CMK (cell line): Measurements from ENCODE around the gene ZNF423.

ENCODE experiments used
- DNase-seq: peaks from one replicate; pipeline ENCODE4 v3.0.0-alpha.2; 2010; ENCODE audit warnings: low read depth

Gene ZNF423

GRCh38 chr16:49663081-49664065, 192.5 kb downstream of the ZNF423 start:
- DNase-seq: no peak

- no peak for DNase-seq
Measured at GRCh38 chr16:49662569-49662968, 193.3 kb downstream of the ZNF423 start.

DNA sequence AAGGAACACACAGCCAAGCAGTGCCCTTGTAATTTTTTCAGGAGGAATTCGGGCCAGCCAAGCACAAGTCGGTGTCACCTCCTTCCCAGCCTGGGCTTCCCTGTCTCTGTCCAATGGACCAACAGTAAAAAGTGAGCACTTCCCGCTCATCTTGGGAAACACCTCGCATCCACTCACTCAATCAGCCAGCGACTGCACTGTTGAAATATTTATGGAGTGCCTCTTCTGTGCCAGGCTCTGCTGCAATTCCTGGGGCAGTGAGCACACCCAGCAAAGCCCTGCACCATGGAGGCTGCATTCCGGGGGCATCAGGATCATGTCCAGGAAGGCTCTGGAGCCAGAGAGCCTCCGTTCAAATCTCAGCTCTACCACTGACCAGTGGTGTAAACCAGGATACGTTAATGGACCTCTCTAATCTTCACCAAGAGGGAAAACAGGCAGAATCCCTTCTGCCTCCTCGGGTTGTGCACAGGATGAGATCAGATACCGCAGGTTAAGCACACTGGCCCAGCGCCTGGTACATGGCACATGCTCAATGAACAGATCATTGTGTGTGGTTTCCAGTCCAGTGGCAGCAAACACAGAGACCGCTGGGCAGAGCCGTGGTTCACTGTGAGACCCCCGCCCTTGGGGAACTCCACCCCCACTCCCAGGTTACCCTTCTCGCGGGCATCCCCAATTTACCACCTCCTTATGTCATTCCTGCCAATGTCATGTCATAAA, 194.3 kb downstream of the ZNF423 start:
- DNase-seq: no peak

GRCh38 chr16:49660626-49661025, 195.3 kb downstream of the ZNF423 start:
- no peak for DNase-seq

GRCh38 chr16:49659356-49659755, 196.6 kb downstream of the ZNF423 start:
- DNase-seq: no peak

GRCh38 chr16:49658531-49658930, 197.4 kb downstream of the ZNF423 start:
- DNase-seq: no peak

GRCh38 chr16:49657736-49658465, 198.0 kb downstream of the ZNF423 start:
- DNase-seq: no peak

DNA sequence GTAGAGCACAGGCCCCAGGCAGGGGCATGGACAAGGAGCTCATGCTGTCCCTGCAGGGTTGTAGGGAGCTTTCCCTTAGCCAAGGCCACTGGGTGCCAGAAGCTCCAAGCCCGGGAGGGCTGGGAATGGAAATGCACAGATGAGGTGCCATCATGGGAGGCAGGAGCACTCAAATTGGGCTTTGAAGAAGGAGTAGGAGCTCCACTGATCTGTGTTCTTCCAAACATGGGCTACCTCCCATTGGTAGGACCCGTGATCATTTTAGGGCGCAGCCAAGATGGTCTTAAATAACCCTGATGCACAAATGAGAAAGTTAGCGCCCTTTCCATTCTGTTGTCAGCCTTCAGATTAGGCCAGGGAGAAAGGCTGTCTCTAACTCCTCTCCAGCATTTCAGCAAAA, 201.5 kb downstream of the ZNF423 start:
- DNase-seq: no peak

DNA sequence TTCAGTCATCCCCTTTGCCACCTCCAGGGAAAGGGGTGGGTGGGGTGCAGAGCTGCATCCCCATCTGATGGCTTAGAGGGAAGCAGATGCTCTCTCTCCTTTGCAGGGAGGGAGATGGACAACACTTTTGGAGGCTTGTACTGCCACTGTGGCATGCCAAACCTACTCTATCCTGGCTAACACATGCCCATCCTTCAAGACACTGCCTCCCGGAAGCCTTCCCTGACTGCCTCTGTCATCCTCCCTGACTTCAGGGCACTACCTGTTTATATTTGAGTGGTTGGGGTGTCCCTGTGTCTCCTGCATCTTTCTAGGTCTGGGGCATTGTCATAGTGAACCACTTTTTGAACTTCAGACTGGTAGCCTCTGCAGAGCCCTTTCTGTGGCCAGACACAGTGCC, 202.3 kb downstream of the ZNF423 start:
- no peak for DNase-seq

DNA sequence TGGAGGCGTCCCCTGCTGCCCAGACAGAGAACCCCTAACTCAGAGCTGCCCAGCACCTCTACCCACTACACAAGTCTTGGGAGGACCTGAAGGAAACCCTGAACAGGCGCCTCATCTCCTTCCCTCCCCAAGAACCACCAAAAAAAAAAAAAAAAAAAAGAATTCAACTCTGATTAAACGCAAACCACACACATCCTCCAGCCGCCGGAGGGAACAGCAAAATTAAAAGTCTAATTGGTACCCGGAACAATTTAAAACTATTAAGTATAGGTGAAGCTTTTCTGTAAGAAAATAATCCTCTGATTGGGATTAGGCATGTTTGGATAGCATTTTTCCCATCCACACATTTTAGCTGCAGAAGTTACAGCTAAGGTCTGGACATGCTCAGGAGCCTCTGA, 202.7 kb downstream of the ZNF423 start:
- no peak for DNase-seq

DNA sequence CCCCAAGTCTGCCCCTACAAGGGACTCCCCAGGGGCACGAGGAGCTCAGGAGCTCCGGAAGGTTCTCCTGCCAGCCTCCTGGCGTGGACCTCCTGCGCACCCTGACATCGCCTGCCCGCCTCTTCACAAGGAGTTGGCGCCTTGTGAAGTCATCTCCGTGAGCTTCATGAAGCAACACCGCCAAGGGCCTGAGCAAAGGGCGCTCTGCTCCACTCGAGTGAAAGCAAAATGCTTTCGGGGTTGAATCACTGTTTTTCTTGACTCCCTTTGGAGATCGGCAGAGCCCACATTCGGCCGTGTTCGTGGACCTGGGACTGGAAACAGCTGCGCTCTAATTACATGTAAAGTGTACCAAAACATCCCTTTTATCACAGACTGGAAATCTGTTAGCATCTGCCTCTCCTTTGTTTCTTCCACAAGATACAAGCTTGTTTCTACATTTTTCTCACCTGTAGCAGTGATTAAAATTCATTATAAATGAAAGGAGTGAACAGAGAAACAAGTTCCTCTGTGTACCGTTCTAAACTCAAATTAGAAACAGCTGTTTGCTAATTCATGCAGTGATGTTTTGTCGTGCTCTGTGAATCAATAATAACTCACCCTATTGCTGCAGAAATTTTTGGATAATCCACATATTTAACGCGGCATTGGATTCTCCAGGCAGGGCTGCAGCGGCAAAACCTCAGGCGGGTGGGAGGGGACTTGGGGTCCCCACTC, 203.3 kb downstream of the ZNF423 start:
- no peak for DNase-seq

GRCh38 chr16:49651996-49652395, 203.9 kb downstream of the ZNF423 start:
- no peak for DNase-seq

GRCh38 chr16:49651226-49651625, 204.7 kb downstream of the ZNF423 start:
- DNase-seq: no peak

DNA sequence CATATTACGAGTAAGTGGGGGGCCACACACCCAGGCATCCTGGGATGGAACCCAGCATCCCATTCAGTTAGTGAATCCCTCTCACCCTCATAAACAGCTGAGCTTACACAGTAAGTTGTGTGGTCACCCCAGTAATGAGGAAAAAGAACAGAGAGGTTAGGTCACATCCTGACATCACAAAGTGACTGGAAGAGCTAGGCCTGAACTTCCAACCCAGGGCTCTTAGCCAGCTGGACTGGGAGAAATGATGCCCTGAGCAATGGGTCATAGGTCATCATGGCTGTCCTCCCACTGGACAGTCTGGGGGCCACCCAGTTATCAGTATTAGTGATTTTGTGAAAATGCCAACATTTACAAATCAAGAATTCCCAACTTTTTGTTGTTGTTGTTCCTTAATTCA, 205.3 kb downstream of the ZNF423 start:
- no peak for DNase-seq

- no peak for DNase-seq
Measured at GRCh38 chr16:49649013-49649765, 206.7 kb downstream of the ZNF423 start.

- no peak for DNase-seq
Measured at GRCh38 chr16:49647673-49648072, 208.2 kb downstream of the ZNF423 start.

DNA sequence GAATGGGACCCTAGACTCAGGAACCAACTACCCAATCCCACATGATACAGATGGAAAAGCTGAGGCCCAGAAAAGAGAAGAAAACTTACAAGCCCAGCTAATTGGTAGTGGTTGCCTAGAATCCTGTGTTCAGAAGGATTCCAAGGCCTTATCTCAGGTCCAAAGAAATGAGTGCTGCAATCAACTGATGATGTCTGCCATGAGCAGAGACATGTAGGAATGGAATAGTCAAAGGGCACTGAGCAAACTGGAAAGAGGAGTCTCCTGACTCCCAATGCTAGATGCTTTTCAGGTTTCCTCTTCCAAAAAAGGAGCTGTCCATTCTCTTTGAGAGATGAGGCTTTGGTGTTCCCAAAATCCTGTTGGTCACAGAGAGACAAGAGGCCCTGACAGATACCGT, 210.6 kb downstream of the ZNF423 start:
- no peak for DNase-seq

- no peak for DNase-seq
Measured at GRCh38 chr16:49644145-49644463, 211.8 kb downstream of the ZNF423 start.

- DNase-seq: no peak
Measured at GRCh38 chr16:49643429-49644144, 212.3 kb downstream of the ZNF423 start.

GRCh38 chr16:49641250-49641649, 214.7 kb downstream of the ZNF423 start:
- DNase-seq: no peak

DNA sequence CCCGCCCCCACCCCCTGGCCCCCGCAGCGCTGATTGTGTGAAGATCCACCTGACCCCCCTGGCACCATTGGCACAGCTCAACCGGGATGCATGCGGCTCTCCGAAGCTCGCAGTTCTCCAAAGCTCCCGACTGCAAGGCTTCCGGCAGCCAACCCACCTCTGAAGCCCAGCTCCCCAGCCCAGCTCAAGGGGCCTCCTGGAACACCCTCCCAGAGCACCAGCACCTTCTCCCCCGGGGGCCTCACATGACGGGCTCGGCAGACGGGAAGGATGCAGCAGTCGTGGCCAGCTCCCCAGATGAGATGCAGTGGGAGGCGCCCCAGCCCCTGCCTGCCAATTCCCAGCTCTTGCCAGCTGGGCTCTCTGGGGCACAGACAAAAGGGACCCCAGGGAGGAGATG, 215.3 kb downstream of the ZNF423 start:
- DNase-seq: no peak
